RPMI8226 (cell line): ENCODE results near the gene IQCK.

Experiments used
- DNase-seq: peaks from one replicate; pipeline ENCODE4 v3.0.0-alpha.2; 2015

The IQCK gene

GRCh38 chr16:19840524-19841110 is 122.5 kb downstream of the IQCK start:
- no peak for DNase-seq

GRCh38 chr16:19841184-19841583 is 123.1 kb downstream of the IQCK start:
- no peak for DNase-seq

- no peak for DNase-seq
These were observed 124.5 kb downstream of the IQCK start for GRCh38 chr16:19842426-19843157.

GRCh38 chr16:19843371-19843770 is 125.3 kb downstream of the IQCK start:
- no peak for DNase-seq

GRCh38 chr16:19844945-19845641 is 127.0 kb downstream of the IQCK start:
- no peak for DNase-seq

GRCh38 chr16:19846436-19846835 is 128.4 kb downstream of the IQCK start:
- DNase-seq, result no peak

- no peak for DNase-seq
These were observed 130.7 kb downstream of the IQCK start for GRCh38 chr16:19848756-19849155.

- DNase-seq, result no peak
These were observed 132.2 kb downstream of the IQCK start for GRCh38 chr16:19850131-19850817.

GRCh38 chr16:19851476-19851875 is 133.4 kb downstream of the IQCK start:
- no peak for DNase-seq

- DNase-seq, result no peak
These were observed 135.2 kb downstream of the IQCK start for GRCh38 chr16:19853132-19853741.

GRCh38 chr16:19853742-19854542 is 135.9 kb downstream of the IQCK start:
- no peak for DNase-seq

GRCh38 chr16:19854543-19854876 is 136.4 kb downstream of the IQCK start:
- DNase-seq, result no peak

GRCh38 chr16:19856120-19856519 is 138.0 kb downstream of the IQCK start:
- no peak for DNase-seq

- DNase-seq, result no peak
These were observed 139.7 kb downstream of the IQCK start for GRCh38 chr16:19857593-19858339.

GRCh38 chr16:19858340-19859018 is 140.4 kb downstream of the IQCK start:
- DNase-seq, result no peak

- DNase-seq, result no peak
These were observed 141.1 kb downstream of the IQCK start for GRCh38 chr16:19859166-19859565.

- no peak for DNase-seq
These were observed 141.5 kb downstream of the IQCK start for GRCh38 chr16:19859603-19860002.

- no peak for DNase-seq
These were observed 142.3 kb downstream of the IQCK start for GRCh38 chr16:19860166-19861041.

- no peak for DNase-seq
These were observed 143.1 kb downstream of the IQCK start for GRCh38 chr16:19861133-19861532.

- DNase-seq, result no peak
These were observed 143.8 kb downstream of the IQCK start for GRCh38 chr16:19861811-19862327.
